Vagina (tissue), 2 donors: ENCODE data around the gene SNX7. TPM values are rescaled to one million over a fixed set of nuclear protein-coding genes. Genes with fewer than 3 reads are reported as not detected.

Source experiments
- DNase-seq, 2 donors: peaks; one replicate each; pipeline ENCODE4 v3.0.0-alpha.2; 2017; ENCODE audit errors: extremely low spot score in 2 of 2
- H3K27ac ChIP-seq: fragments of 200-600 bp; sonication (generic); one replicate; pipeline ENCODE4 v1.5.1; 2019
- H3K27me3 ChIP-seq: fragments of 200-600 bp; sonication (generic); one replicate; pipeline ENCODE4 v1.5.1; 2019
- H3K36me3 ChIP-seq, 2 donors: fragments of 200-600 bp; sonication (generic); one replicate each; pipeline ENCODE4 v1.5.1; 2017 to 2019
- H3K4me1 ChIP-seq: fragments of 200-600 bp; sonication (generic); one replicate; pipeline ENCODE4 v1.5.1; 2019
- H3K4me3 ChIP-seq, 2 donors: fragments of 200-600 bp; sonication (generic); 1 replicate in 1 of 2; 2 replicates in 1 of 2; pipeline ENCODE4 v1.5.1; 2016 to 2019
- H3K9me3 ChIP-seq: fragments of 200-600 bp; sonication (generic); one replicate; pipeline ENCODE4 v1.5.1; 2019
- CTCF ChIP-seq, 3 experiments: fragments of 450-650 bp in 2 of 3; fragments of 200-600 bp in 1 of 3; sonication (generic) in 1 of 3; IDR thresholded peaks; one replicate each; pipeline ENCODE4 v1.5.1; 2017 to 2019; ENCODE audit warnings: antibody characterized with exemption in 3 of 3, mild to moderate bottlenecking in 2 of 3, moderate library complexity in 2 of 3
- POLR2A ChIP-seq, 2 donors: fragments of 450-650 bp; IDR thresholded peaks; one replicate each; pipeline ENCODE4 v1.6.1; 2017; ENCODE audit warnings: antibody characterized with exemption in 2 of 2, mild to moderate bottlenecking in 2 of 2, moderate library complexity in 2 of 2
- POLR2AphosphoS5 ChIP-seq, 2 donors: sonication (generic); formaldehyde crosslinking; IDR thresholded peaks; one replicate each; pipeline ENCODE4 v1.9.0; 2017; ENCODE audit warnings: antibody characterized with exemption in 2 of 2, mild to moderate bottlenecking in 2 of 2, low read depth in 1 of 2; ENCODE audit not compliant: insufficient read depth in 1 of 2
- intact Hi-C: fragments of 100-400 bp; cut with DNase I; formaldehyde crosslinking; loops from one replicate; pipeline ENCODE4 v1.15.1; 2023
- total RNA-seq: library from RNA; depleted of rRNA; stranded (reverse); fragments of >200 nt; gene quantifications from one replicate; pipeline ENCODE4 v1.2.3, GENCODE V29; 2016

Gene SNX7
- total RNA-seq, 1 donor from 2014 or later, result 21.4 TPM

GRCh38 chr1:98737835-98738234 lies 76.3 kb downstream of the SNX7 start:
- H3K36me3 ChIP-seq, result no peaks in the 10 kb centered on the region
- no peak overlapping the region for H3K27ac ChIP-seq
- H3K4me1 ChIP-seq, result peaks cover 5% of the 10 kb centered on the region
- no peak overlapping the region for H3K4me3 ChIP-seq
- H3K27me3 ChIP-seq, result no peaks in the 10 kb centered on the region
- no peak for TF ChIP-seq POLR2A (IDR thresholded peaks at IDR 0.05)
- no peak for TF ChIP-seq POLR2AphosphoS5 (IDR thresholded peaks at IDR 0.05; ENCODE audit: insufficient read depth in 1 of 2, low read depth in 1 of 2)
- no peak for TF ChIP-seq CTCF (IDR thresholded peaks at IDR 0.05)
- no peaks in the 10 kb centered on the region for H3K9me3 ChIP-seq
- DNase-seq, result no peak
- intact Hi-C loops, result no loop called here

DNA sequence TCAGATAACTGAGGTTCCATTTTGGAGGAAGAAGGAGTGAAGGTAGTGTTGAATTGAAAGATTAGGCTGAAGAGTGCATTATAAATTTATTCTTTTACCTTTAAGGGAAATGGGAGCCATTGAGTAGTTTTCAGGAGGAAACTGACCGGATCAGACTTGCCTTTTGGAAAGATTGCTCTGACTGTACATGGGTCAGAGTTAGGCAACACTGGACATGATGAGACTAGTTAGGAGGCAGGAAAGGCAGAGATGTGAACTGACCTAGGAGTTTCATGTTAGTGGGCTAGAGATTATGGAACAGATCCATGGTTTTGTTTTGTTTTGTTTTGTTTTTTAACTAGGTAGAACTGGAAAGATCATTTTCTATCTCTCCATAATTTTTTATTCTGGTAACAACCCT lies 78.2 kb downstream of the SNX7 start:
- Histone ChIP-seq H3K4me1 (peaks cover 5% of the 10 kb centered on the region), H3K27me3 (no peaks in the 10 kb centered on the region), H3K4me3 (no peak overlapping the region), H3K9me3 (no peaks in the 10 kb centered on the region), H3K27ac (no peak overlapping the region), H3K36me3 (no peaks in the 10 kb centered on the region)
- intact Hi-C loops, result no loop called here
- DNase-seq, result no peak
- peak in 1 of 2 donors; percentile 31 for TF ChIP-seq POLR2AphosphoS5 (IDR thresholded peaks at IDR 0.05; ENCODE audit: insufficient read depth in 1 of 2, low read depth in 1 of 2)
- no peak for TF ChIP-seq CTCF (IDR thresholded peaks at IDR 0.05)
- TF ChIP-seq POLR2A (IDR thresholded peaks at IDR 0.05), result no peak

DNA sequence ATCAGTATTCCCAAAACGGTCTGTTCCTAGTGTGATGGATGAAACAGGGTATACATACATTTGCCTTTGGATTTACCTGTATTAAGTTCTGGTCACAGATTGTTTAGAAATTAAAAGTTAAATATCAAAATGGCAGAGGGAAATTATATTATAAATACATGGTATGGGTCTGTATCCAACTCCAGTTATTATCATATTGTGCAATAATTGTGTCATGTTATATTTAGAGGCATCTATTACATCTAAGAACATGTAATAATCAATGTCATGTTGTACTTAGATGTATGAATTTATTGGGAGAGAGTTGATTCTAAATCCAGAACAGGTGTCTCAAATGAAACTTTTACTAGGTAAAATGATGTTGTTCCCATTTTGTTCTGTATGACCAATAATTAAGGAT lies 79.6 kb downstream of the SNX7 start:
- DNase-seq, result no peak
- H3K4me3 ChIP-seq, result no peak overlapping the region
- no peaks in the 10 kb centered on the region for H3K36me3 ChIP-seq
- TF ChIP-seq POLR2AphosphoS5 (IDR thresholded peaks at IDR 0.05; ENCODE audit: insufficient read depth in 1 of 2, low read depth in 1 of 2) (no peak), CTCF (IDR thresholded peaks at IDR 0.05) (no peak), POLR2A (IDR thresholded peaks at IDR 0.05) (no peak)
- intact Hi-C loops, result no loop called here
- no peaks in the 10 kb centered on the region for H3K27me3 ChIP-seq
- H3K9me3 ChIP-seq, result no peaks in the 10 kb centered on the region
- peaks cover 5% of the 10 kb centered on the region for H3K4me1 ChIP-seq
- H3K27ac ChIP-seq, result no peak overlapping the region

- no peak for DNase-seq
- no peaks in the 10 kb centered on the region for H3K36me3 ChIP-seq
- no peaks in the 10 kb centered on the region for H3K27me3 ChIP-seq
- intact Hi-C loops, result no loop called here
- H3K9me3 ChIP-seq, result no peaks in the 10 kb centered on the region
- no peak for TF ChIP-seq POLR2AphosphoS5 (IDR thresholded peaks at IDR 0.05; ENCODE audit: insufficient read depth in 1 of 2, low read depth in 1 of 2)
- TF ChIP-seq POLR2A (IDR thresholded peaks at IDR 0.05), result no peak
- no peak for TF ChIP-seq CTCF (IDR thresholded peaks at IDR 0.05)
- no peak overlapping the region for H3K4me3 ChIP-seq
- no peak overlapping the region for H3K27ac ChIP-seq
- no peaks in the 10 kb centered on the region for H3K4me1 ChIP-seq
These were observed 87.7 kb downstream of the SNX7 start for GRCh38 chr1:98749152-98749756.

DNA sequence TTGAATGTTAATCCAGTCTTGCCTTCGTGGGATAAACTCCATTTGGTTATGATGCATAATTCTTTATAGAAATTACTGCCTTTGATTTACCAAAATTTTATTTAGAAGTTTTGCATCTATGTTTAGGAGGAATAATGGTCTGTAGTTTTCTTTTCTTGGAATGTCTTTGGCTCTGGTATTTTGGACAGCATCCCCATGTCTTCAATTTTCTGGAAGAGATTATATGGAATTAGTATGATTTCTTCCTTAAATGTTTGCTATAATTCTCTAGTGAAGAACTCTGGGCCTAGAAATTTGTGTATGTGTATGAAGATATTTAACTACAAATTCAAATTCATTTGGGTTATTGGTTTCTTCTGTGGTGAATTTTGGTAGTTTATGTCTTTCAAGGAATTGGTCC lies 92.7 kb downstream of the SNX7 start:
- Histone ChIP-seq H3K4me3 (no peak overlapping the region), H3K27me3 (no peaks in the 10 kb centered on the region), H3K9me3 (no peaks in the 10 kb centered on the region), H3K36me3 (no peaks in the 10 kb centered on the region), H3K4me1 (no peaks in the 10 kb centered on the region), H3K27ac (no peak overlapping the region)
- intact Hi-C loops, result no loop called here
- TF ChIP-seq POLR2A (IDR thresholded peaks at IDR 0.05) (no peak), CTCF (IDR thresholded peaks at IDR 0.05) (no peak), POLR2AphosphoS5 (IDR thresholded peaks at IDR 0.05; ENCODE audit: insufficient read depth in 1 of 2, low read depth in 1 of 2) (no peak)
- DNase-seq, result no peak
